SK-N-SH (cell line): ENCODE results near the gene ZFTA. TPM values are rescaled to one million over a fixed set of nuclear protein-coding genes. Genes with fewer than 3 reads are reported as not detected.
"Not testable (repeated sequence)": the region's sequence is repeated elsewhere in the genome, so short reads cannot be mapped to it uniquely, and the experiment has no call there.

ENCODE experiments used
- CTCF ChIA-PET: fragments of 300-600, 350-600 bp; formaldehyde crosslinking; extraction: SDS; loops from one replicate; lab custom pipeline; 2021; lab: Yijun Ruan, JAX
- POLR2A ChIA-PET: fragments of 350-600 bp; sonication (Branson Sonifier 250); formaldehyde crosslinking; extraction: SDS; loops from one replicate; lab custom pipeline; 2020; ENCODE audit warnings: antibody characterized with exemption, inconsistent platforms; lab: Yijun Ruan, JAX
- DNase-seq: peaks from one replicate; pipeline ENCODE4 v3.0.0; 2012
- H2AFZ ChIP-seq: fragments of 200-600 bp; sonication (generic); 2 replicates; pipeline ENCODE4 v1.8.1; 2016; ENCODE audit warnings: antibody characterized with exemption, mild to moderate bottlenecking, low read depth
- H3F3A ChIP-seq: fragments of 200-600 bp; sonication (generic); replicated peaks from 2 replicates; pipeline ENCODE3; 2016; ENCODE audit warnings: antibody characterized with exemption, mild to moderate bottlenecking; ENCODE audit not compliant: insufficient read depth
- H3K27ac ChIP-seq, 2 experiments: fragments of 200-500 bp in 1 of 2; fragments of 200-600 bp in 1 of 2; sonication (Bioruptor generic) in 1 of 2; sonication (generic), shearing (Covaris generic) in 1 of 2; 2 replicates each; pipeline versions ENCODE4 v1.5.1 to v1.6.1; 2014 to 2016; ENCODE audit warnings: low read depth in 2 of 2, inconsistent platforms in 1 of 2, low read length in 1 of 2, mild to moderate bottlenecking in 1 of 2, mixed read lengths in 1 of 2
- H3K27me3 ChIP-seq: fragments of 200-600 bp; sonication (generic), shearing (Covaris generic); 2 replicates; pipeline ENCODE4 v1.6.1; 2016; ENCODE audit warnings: mixed run types; ENCODE audit not compliant: insufficient read depth
- H3K36me3 ChIP-seq, 2 experiments: fragments of 200-500 bp in 1 of 2; fragments of 200-600 bp in 1 of 2; sonication (Bioruptor generic) in 1 of 2; sonication (generic) in 1 of 2; replicated peaks in 1 of 2; 2 replicates each; pipeline versions ENCODE3 to v1.5.1; 2014 to 2016; ENCODE audit warnings: low read length in 1 of 2, mild to moderate bottlenecking in 1 of 2; ENCODE audit not compliant: insufficient read depth in 2 of 2, control insufficient read depth in 1 of 2
- H3K4me1 ChIP-seq, 2 experiments: fragments of 200-500 bp in 1 of 2; fragments of 200-600 bp in 1 of 2; sonication (Bioruptor generic) in 1 of 2; sonication (generic), shearing (Covaris generic) in 1 of 2; 2 replicates each; pipeline versions ENCODE4 v1.5.1 to v1.6.1; 2014 to 2016; ENCODE audit warnings: low read depth in 1 of 2, low read length in 1 of 2, mixed run types in 1 of 2; ENCODE audit not compliant: insufficient read depth in 2 of 2, control insufficient read depth in 1 of 2
- H3K4me2 ChIP-seq: fragments of 200-600 bp; sonication (generic), shearing (Covaris generic); 2 replicates; pipeline ENCODE4 v1.6.1; 2017; ENCODE audit warnings: mixed run types
- H3K4me3 ChIP-seq, 2 experiments: fragments of 200-500 bp in 1 of 2; fragments of 200-600 bp in 1 of 2; sonication (Bioruptor generic) in 1 of 2; sonication (generic), shearing (Covaris generic) in 1 of 2; 2 replicates each; pipeline versions ENCODE4 v1.5.1 to v1.8.1; 2014 to 2016; ENCODE audit warnings: low read depth in 2 of 2, inconsistent platforms in 1 of 2, low read length in 1 of 2, mild to moderate bottlenecking in 1 of 2, mixed read lengths in 1 of 2, moderate library complexity in 1 of 2
- H3K79me2 ChIP-seq: fragments of 200-600 bp; sonication (generic); 2 replicates; pipeline ENCODE4 v1.8.1; 2017; ENCODE audit warnings: mild to moderate bottlenecking; ENCODE audit not compliant: insufficient read depth
- H3K9ac ChIP-seq: fragments of 200-600 bp; sonication (generic); 2 replicates; pipeline ENCODE4 v1.6.1; 2017; ENCODE audit warnings: mixed run types
- H3K9me2 ChIP-seq: fragments of 200-600 bp; sonication (generic); 2 replicates; pipeline ENCODE4 v1.6.1; 2017; ENCODE audit warnings: mixed run types
- H3K9me3 ChIP-seq: fragments of 200-600 bp; sonication (generic); 2 replicates; pipeline ENCODE4 v1.6.1; 2017; ENCODE audit warnings: mixed run types, mild to moderate bottlenecking, moderate library complexity
- H4K20me1 ChIP-seq: fragments of 200-600 bp; sonication (generic); 2 replicates; pipeline ENCODE4 v1.6.1; 2017; ENCODE audit warnings: mild to moderate bottlenecking, mixed run types; ENCODE audit not compliant: insufficient read depth
- EP300 ChIP-seq, 2 experiments: IDR thresholded peaks; 2 replicates each; pipeline versions ENCODE4 v1.4.0 to v1.6.1; 2012; ENCODE audit warnings: borderline replicate concordance in 1 of 2, low read depth in 1 of 2, low read length in 1 of 2
- IRF3 ChIP-seq: fragments of 150-350 bp; IDR thresholded peaks from 2 replicates; pipeline ENCODE4 v1.6.1; 2016; ENCODE audit warnings: mild to moderate bottlenecking, low read depth, low read length
- JUND ChIP-seq: IDR thresholded peaks from 2 replicates; pipeline ENCODE4 v1.4.0; 2012
- MAX ChIP-seq: IDR thresholded peaks from 2 replicates; pipeline ENCODE4 v1.4.0; 2012; ENCODE audit warnings: low read depth
- MXI1 ChIP-seq: IDR thresholded peaks from 2 replicates; pipeline ENCODE4 v1.6.1; 2012; ENCODE audit warnings: mild to moderate bottlenecking, low read depth, low read length, improper control_type of control experiment
- NFIC ChIP-seq: IDR thresholded peaks from 2 replicates; pipeline ENCODE4 v1.4.0; 2012; ENCODE audit warnings: borderline replicate concordance
- NRF1 ChIP-seq: IDR thresholded peaks from 2 replicates; pipeline ENCODE4 v1.6.1; 2012; ENCODE audit warnings: low read depth, mild to moderate bottlenecking, low read length
- POLR2AphosphoS5 ChIP-seq: IDR thresholded peaks from 2 replicates; pipeline ENCODE4 v1.6.1; 2012; ENCODE audit warnings: low read depth, low read length
- RCOR1 ChIP-seq: fragments of 150-350 bp; IDR thresholded peaks from 2 replicates; pipeline ENCODE4 v1.6.1; 2017; ENCODE audit warnings: antibody characterized with exemption, low read length
- RXRA ChIP-seq: IDR thresholded peaks from 2 replicates; pipeline ENCODE4 v1.4.0; 2012; ENCODE audit warnings: low read depth, mild to moderate bottlenecking, borderline replicate concordance
- SMC3 ChIP-seq: IDR thresholded peaks from 2 replicates; pipeline ENCODE4 v1.6.1; 2012; ENCODE audit warnings: low read depth, low read length, improper control_type of control experiment
- TCF12 ChIP-seq: IDR thresholded peaks from 2 replicates; pipeline ENCODE4 v1.4.0; 2012
- TEAD4 ChIP-seq: IDR thresholded peaks from 2 replicates; pipeline ENCODE4 v1.4.0; 2012; ENCODE audit warnings: mild to moderate bottlenecking, borderline replicate concordance; ENCODE audit not compliant: insufficient read depth
- USF1 ChIP-seq: IDR thresholded peaks from 2 replicates; pipeline ENCODE4 v1.4.0; 2012; ENCODE audit warnings: low read depth, borderline replicate concordance
- ZBTB33 ChIP-seq: IDR thresholded peaks from 2 replicates; pipeline ENCODE4 v1.4.0; 2012; ENCODE audit warnings: low read depth, borderline replicate concordance
- WGBS: methylation state at CpG from one replicate; pipeline ENCODE4 v1.1.6; 2017; ENCODE audit warnings: low lambda C conversion rate; 5-methylcytosine and 5-hydroxymethylcytosine counted together
- polyA plus RNA-seq, 3 experiments: library from polyadenylated mRNA; depleted of rRNA; stranded (reverse); fragments of >200 nt; gene quantifications; 2 replicates each; pipeline ENCODE4 v1.2.3, GENCODE V29; 2012

ZFTA gene
- polyA plus RNA-seq, 1 of the 3 experiments (the other 2 are of a cell fraction), result 8.7 TPM

- Histone ChIP-seq H3K4me1 (peaks cover 9 to 15% of the 10 kb centered on the region in 2 experiments; a peak in 3 of 4 replicates), H2AFZ (no peak overlapping the region), H3K79me2 (peaks cover 31% of the 10 kb centered on the region), H3K9me3 (no peaks in the 10 kb centered on the region), H3K4me2 (no peak overlapping the region), H3K27me3 (no peaks in the 10 kb centered on the region), H3F3A (peaks cover 6% of the 10 kb centered on the region), H4K20me1 (peaks cover 25% of the 10 kb centered on the region), H3K36me3 (peaks cover 5 to 8% of the 10 kb centered on the region in 2 experiments), H3K27ac (no peak overlapping the region), H3K4me3 (no peak overlapping the region), H3K9ac (no peak overlapping the region), H3K9me2 (no peaks in the 10 kb centered on the region)
- CTCF ChIA-PET, result interaction anchor here (1.2 to 1.8 kb wide), 2 partner anchors 8 to 43 kb away, joined by 5 to 17 read pairs; partner anchors contain the start of gene ZFTA
- POLR2A ChIA-PET, result no interaction called here
- TF ChIP-seq POLR2AphosphoS5 (no peak), ZBTB33 (no peak), TEAD4 (no peak), RXRA (no peak), JUND (no peak), MAX (no peak), SMC3 (no peak), NFIC (no peak), TCF12 (no peak), RCOR1 (no peak), IRF3 (no peak), EP300 (IDR thresholded peaks at IDR 0.05; ENCODE audit: borderline replicate concordance in 1 of 2, low read depth in 1 of 2, low read length in 1 of 2) (no peak), MXI1 (no peak), USF1 (no peak), NRF1 (no peak)
- no peak for DNase-seq
- 94% methylated on average over 3 of the region's 3 CpGs for WGBS
Measured at GRCh38 chr11:63811522-63811921, 42.9 kb upstream of the ZFTA start.

- WGBS, result 97% methylated on average over 11 of the region's 11 CpGs
- H3K9me3 ChIP-seq, H2AFZ ChIP-seq, H3K27me3 ChIP-seq, H3K9me2 ChIP-seq, DNase-seq, H3K4me3 ChIP-seq, H3K4me2 ChIP-seq, H3K27ac ChIP-seq, POLR2A ChIA-PET, H3F3A ChIP-seq, H3K36me3 ChIP-seq, H3K9ac ChIP-seq: not testable (repeated sequence)
- H4K20me1 ChIP-seq, result peaks cover 13% of the 10 kb centered on the region
- peaks cover 20% of the 10 kb centered on the region for H3K79me2 ChIP-seq
- CTCF ChIA-PET, result interaction anchor here (0.9 to 1.8 kb wide), 3 partner anchors 27 to 42 kb away, joined by 3 to 17 read pairs (median 3); partner anchors contain the start of gene ZFTA
- peaks cover 8 to 14% of the 10 kb centered on the region in 2 experiments; a peak in 3 of 4 replicates for H3K4me1 ChIP-seq
Measured at GRCh38 chr11:63810383-63810782, 41.8 kb upstream of the ZFTA start.
